UCSD-AML1 (cell line): ENCODE results near the gene USP28.
A peak's percentile ranks its signal among the peaks of the same experiment; 100 is the strongest.
"Not testable (repeated sequence)": the region's sequence is repeated elsewhere in the genome, so short reads cannot be mapped to it uniquely, and the experiment has no call there.

Experiments
- DNase-seq: peaks from one replicate; lab custom pipeline; 2025; ENCODE audit not compliant: unreplicated experiment; lab: John Stamatoyannopoulos, UW

USP28 gene

DNA sequence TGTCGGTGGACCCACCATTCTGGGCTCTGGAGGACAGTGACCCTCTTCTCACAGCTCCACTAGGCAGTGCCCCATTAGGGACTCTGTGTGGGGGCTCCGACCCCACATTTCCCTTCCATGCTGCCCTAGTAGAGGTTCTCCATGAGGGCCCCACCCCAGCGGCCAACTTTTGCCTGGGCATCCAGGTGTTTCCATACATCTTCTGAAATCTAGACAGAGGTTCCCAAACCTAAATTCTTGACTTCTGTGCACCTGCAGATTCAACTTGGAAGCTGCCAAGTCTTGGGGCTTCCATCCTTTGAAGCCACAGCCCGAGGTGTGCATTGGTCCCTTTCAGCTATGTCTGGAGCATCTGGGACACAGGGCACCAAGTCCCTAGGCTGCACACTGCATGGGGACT, 4.1 kb upstream of the USP28 start:
- not testable (repeated sequence) for DNase-seq

GRCh38 chr11:113877670-113878055, 2.3 kb upstream of the USP28 start:
- peak; percentile 25 for DNase-seq

DNA sequence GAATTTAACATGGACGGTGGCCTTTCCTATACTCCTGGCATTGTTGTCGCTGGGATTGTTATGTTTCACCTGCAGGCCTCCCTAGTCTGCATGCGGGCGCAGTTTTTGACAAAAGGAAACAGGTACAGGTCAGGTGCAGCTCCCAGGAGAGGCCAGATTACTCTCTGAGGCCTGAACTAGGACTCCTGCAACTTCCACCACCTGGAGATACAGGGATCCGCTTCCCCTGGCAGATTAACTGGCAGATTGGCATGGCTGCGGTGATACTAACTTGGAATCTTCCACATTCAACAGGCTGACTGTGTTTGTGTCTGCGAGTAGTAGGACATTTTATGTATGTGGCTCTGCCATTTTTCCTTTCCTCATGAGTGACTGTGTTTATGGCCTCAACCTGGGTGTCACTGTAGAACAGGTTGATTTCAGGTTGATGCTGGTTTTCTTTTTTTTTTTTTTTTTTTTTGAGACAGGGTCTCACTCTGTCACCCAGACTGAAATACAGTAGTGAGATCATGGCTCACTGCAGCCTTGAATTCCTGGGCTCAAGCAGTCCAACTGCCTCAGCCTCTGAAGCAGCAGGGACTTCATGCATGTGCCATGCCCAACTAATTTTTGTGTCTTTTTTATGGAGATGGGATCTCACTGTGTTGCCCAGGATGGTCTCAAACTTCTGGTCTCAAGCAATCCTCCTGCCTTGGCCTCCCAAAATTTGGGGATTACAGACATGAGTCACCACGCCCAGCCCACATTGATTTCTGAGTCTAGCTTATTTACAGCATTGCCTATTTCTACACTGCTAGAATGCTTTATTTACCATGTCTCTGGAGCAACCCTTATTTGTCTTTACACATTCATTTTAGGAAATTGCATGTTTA, 1.7 kb upstream of the USP28 start:
- DNase-seq = no peak

DNA sequence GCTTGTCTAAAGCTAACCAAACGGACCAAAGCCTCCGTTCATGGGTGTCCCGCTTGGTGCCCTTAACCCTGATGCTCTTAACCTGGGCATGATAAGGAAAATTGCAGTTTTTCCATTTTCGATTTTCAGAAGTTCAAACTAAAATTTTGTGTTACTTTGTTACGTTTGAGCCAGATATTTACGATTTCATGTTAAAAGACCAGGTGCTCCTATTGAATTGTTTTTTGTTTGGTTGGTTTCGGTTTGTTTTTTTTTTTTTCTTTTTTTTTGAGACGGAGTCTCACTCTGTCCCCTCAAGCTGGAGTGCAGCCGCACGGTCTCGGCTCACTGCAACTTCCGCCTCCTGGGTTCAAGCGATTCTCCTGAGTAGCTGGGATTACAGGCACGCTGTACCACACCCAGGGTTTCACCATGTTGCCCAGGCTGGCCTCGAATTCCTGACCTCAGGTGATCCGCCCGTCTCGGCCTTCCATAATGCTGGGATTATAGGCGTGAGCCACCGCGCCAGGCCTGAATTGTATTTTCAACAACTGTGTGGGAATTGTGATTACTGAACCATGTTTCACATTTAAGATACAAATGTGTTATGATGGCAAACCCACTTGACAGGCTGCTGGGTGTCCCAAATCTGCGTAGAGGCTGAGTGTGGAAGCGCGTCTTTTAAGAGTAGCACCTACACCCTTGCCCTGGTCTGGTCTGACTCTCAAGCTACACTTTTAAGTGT, 864 bp upstream of the USP28 start:
- no peak for DNase-seq

DNA sequence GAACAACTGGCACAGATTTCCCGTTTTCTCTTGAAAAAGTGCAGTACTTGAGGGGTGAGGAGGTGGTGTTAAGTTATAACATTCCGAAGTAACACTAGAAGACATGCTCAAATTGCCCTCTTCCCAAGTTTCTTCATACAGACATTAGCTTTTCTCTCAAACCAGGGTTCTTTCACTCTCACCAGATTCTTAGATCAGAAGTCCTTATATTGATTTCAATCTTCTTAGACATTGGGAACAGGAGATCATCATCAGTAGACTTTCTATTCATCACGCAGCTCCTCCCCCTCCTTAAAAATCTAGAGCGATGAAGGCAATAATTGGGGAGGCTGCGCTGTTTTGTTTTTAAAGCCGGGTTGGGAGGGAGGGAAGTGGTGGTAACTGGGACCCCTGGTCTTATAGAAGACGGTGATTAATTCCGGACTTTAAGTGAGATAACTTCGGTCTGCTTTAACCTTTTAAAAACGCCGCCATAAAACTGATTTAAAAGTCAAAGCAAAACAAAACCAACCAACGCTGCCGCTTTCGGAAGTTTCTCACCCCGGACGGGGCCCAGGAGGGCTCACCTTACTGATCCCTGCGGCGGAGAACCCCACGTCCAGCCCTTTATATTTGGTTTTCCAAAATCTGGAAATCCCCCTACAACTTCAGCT, 665 bp downstream of the USP28 start:
- DNase-seq = no peak

- no peak for DNase-seq
These were observed 1.3 kb downstream of the USP28 start for GRCh38 chr11:113874096-113874495.

GRCh38 chr11:113873236-113873626, 2.1 kb downstream of the USP28 start:
- no peak for DNase-seq

DNA sequence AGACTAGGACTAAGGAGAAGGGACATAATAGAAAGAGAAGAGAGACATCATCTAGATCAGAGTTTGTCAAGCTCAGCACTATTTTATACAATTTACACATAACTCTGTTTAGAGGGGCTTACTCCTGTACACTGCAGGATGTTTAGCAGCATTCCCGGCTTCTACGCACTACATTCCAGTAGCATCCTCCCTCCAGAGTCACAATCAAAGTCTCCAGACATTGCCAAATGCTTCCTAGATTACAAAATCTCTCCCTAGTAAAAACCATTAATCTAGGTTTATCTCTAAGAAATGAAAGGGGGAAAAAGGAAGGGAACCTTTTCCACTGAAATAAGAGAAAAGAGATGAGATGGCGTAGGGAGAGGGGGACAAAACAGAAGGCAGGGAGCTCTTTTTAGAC, 4.0 kb downstream of the USP28 start:
- no peak for DNase-seq

DNA sequence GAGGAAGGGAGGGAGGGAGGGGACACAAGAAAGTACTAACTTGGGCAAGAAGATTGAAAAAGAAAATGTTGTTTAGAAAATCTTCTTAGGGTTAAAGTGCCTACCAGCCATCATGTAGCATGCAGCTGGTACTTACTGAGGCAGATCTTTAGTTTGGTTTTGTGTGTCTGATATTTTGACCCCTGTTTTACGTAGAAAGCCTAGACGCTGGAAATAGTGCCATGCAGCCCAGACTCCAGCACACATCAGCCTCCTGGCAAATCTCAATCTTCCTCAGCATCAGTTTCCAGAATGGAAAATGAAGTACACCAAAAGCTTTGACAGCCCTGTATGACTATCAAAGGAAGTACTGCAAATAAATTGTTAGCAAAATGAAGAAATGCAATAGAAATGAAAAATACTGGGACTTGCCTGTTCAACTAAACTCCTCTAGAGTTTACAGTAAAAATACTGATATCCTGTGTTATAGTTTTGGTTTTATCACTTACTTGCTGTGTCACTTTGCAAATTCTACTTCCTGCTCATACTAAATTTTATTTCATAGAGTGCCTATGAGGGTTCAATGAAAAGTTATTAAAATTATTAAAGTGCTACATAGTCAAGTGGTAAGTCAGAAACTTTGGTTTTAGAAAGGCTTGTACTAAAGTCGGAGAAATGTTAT, 7.4 kb downstream of the USP28 start:
- DNase-seq = no peak

GRCh38 chr11:113865873-113866272, 9.5 kb downstream of the USP28 start:
- no peak for DNase-seq

GRCh38 chr11:113864410-113864809, 11.0 kb downstream of the USP28 start:
- DNase-seq = no peak

DNA sequence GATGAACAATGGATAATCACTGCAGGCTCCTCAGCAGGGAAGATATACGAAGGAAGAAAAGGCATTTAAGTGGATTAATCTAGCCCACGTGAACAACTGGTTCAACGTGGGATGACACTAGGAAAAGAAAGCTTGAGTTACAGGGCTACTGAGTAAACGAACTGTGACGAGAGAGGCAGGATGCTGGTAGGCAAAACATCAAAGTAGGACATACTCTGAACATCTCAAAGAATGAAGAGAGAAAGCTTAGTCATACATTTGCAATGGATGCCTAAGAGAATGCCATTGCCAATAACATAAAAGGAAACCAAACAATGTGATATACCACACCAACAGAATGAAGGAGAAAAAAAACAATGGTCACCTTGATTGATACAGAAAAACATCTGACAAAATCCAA, 12.9 kb downstream of the USP28 start:
- DNase-seq = no peak

DNA sequence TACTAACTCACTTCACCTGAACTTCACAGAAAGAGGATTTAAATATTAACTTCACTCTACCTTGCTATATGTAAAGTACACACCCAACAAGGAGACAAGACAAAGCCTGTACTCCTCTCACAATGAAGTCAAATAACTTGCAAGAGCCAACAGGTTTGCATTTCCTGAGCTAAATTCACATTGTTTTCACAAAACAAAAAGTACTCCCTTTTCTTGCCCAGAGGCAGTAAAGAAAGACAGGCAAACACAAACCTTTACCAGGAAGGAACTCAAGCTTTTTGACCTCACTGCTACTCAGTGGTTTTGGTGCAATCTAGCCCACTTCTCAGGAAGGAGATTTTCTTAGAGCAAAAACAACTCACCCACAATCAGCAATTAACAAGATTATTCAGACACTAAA, 15.7 kb downstream of the USP28 start:
- no peak for DNase-seq

- no peak for DNase-seq
These were observed 18.2 kb downstream of the USP28 start for GRCh38 chr11:113856966-113857759.

GRCh38 chr11:113855803-113856202, 19.6 kb downstream of the USP28 start:
- no peak for DNase-seq

GRCh38 chr11:113850188-113850587, 25.2 kb downstream of the USP28 start:
- no peak for DNase-seq

DNA sequence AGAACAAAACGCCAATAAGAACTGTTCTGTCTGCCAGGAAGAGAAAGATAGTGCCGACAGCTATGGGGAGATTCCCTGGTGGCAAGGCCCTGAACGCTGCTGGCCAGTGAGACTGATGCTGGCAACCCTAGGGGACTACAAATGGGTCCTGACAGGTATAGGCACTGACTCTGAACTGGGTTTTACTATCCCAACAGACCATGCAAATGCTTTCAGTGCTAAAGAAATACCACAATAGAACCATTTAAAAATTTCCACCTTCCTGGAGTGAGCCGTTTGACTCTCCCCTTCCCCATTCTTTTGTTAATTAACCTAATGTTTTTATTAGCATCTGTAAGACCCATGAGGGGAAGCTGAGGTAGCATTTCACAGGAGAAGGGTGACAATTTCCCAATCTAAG, 25.7 kb downstream of the USP28 start:
- no peak for DNase-seq

GRCh38 chr11:113847580-113847979, 27.8 kb downstream of the USP28 start:
- DNase-seq = no peak

- DNase-seq = no peak
These were observed 28.3 kb downstream of the USP28 start for GRCh38 chr11:113847111-113847510.

- DNase-seq = no peak
These were observed 33.7 kb downstream of the USP28 start for GRCh38 chr11:113841691-113842090.
